Hindlimb muscle (tissue), 1 donor: Measurements from ENCODE around the gene HMX2. TPM values are rescaled to one million over a fixed set of nuclear protein-coding genes. Genes with fewer than 3 reads are reported as not detected.

Source experiments
- DNase-seq: peaks from one replicate; pipeline ENCODE4 v3.0.0-alpha.2; 2013
- polyA plus RNA-seq: library from polyadenylated mRNA; unstranded; fragments of 120-200 nt; gene quantifications from one replicate; pipeline ENCODE4 v1.2.1, GENCODE V29; 2013; ENCODE audit not compliant: insufficient read length

Gene HMX2, protein sequence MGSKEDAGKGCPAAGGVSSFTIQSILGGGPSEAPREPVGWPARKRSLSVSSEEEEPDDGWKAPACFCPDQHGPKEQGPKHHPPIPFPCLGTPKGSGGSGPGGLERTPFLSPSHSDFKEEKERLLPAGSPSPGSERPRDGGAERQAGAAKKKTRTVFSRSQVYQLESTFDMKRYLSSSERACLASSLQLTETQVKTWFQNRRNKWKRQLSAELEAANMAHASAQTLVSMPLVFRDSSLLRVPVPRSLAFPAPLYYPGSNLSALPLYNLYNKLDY
- not detected for polyA plus RNA-seq

DNA sequence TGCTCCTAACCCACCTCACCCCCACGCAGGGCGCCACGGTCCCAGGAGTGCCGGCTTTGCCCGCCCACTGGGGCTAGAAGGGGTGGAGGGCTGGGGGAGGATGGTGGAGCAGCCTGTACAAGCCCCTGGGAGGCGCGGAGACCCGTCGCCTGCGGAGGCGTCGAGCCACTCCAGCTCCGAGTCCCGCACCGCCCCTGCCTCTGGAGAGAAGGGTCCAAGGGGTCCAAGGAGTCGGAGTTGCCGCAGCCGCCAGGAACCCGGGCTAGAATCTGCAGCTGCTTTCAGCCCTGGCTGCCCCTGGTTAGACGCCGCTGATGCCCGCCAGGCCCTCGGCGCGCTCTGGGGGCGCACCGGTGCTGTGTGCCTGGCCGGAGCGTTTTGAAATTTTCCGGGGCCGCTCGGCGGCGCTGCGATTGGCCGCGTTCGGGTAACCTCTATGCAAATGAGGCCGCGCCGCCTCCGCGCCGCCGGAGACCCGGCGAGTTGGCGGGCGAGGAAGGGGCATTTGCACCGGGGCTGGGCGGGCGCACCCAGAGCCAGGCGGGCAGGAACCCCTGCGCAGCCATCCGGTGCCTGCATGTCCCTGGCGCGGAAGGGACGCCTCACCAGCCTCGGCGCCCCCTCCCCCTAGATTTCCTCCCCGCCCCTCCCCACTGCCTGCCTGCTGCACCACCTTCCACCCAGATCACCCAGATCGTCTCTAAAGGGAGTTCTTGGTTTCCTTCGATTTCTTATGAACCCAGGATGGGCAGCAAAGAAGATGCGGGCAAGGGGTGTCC lies at the start of gene HMX2:
TSS of gene HMX2 (plus strand) at position 502 of the 779 bp plus-strand sequence. CDS start at position 745, 243 bp downstream.
- no peak for DNase-seq

DNA sequence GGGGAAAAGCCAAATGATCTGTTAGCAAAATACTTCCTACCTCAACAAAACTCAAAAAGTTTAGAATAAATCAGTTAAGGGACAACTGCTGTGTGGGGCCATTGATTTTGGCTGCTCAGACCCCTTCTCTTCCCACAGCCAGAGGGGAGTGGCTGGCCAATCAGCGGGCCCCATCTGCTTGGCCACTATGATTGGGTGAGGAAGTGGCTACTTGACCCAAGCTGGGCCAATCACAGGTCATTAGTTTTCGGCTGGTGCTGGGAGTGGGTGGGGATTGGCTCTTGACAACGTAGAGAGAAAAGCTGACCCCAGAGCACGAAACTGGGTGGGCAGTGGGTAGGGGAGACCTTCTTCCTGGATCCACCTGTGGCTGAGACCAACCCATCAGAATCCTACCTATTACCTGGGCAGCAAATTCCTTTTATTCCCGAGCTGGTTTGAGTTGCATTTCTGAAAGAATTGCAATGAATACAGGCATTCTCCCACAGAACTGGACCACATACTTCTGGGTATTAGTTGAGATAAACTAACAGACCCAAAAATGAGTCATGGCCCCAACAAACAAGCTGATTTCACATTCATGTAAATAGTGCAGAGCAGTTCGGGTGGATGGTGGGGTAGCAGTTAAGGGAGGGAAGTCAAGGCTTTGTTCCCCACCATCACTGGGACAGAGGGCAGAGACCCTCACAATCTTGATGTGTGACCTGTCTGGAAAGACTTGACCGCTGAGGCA lies 47.7 kb upstream of the HMX2 start:
- DNase-seq, result no peak

DNA sequence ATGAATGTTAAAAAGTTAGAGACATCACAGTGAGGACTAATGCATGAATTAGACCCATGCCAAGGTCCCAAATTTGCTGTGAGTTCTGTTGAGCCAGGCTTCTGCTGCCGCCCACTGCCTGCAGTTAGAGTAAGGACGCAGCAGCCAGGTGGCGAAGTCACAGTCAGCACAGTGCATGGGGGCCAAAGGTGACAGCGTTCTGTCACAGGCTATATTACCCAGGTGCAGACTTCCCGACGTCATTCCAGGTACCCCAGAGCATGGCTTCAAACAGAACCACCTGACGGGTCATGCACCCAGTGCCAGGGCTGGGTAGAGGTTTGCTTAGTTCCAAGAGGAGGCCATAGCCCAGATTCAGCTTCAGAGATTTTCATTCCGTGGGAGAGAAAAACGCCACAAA lies 46.1 kb upstream of the HMX2 start:
- DNase-seq, result no peak

DNA sequence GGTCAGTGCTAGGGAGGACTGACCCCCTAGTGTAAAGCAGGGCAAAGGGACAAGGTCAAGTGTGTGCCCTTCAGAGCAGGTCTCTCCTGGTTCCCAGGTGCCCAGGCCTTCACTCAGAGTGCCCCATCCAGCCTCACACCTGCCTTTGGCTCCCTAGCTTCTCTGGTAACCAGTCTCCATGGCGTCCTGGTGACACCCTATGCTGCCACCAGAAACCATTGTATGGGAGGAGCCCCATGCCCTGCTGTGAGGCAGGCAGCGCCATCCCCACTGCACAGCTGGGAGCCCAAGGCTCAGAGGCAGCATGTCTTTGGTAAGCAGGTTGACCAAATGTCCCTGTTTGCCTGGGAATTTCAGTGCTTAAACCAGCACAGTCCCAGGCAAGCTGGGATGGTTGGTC lies 45.3 kb upstream of the HMX2 start:
- no peak for DNase-seq

DNA sequence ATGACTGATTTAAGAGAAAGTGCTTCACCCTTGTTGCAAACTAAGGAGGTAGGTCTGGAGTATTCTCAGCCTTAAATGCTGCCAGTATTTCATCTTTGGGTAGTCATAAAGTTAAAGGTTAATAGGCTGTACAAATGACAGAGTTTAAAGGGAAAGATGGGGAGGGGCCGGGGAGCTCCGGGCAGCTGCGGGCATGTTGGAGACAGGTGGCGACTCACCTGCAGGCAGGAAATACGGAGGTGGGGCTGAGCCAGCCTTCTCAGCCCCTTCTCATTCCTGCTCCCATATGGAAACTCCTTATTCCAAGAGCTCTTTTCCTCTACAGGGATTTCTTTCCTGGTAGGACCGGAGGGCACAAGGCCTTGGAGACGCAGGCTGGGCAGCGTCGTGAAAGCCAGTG lies 44.0 kb upstream of the HMX2 start:
- DNase-seq, result no peak

DNA sequence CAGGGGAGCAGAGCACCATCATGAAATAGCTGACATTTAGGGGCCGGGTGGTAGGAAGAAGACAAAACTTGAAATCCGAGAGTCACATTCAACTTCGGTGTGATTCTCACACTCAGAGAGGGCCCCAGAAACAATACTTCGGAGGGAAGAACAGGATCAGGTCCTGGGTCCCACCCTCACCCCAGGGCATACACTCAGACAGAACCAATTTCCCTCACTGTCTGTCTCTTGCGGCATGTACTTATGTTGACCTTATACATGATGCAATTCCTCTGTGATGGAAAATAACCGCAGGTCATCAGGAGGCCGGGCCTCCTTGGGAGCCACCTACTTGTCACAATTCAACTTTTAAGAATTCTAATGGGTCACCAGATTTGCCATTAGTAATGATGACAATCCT lies 38.5 kb upstream of the HMX2 start:
- DNase-seq, result no peak

DNA sequence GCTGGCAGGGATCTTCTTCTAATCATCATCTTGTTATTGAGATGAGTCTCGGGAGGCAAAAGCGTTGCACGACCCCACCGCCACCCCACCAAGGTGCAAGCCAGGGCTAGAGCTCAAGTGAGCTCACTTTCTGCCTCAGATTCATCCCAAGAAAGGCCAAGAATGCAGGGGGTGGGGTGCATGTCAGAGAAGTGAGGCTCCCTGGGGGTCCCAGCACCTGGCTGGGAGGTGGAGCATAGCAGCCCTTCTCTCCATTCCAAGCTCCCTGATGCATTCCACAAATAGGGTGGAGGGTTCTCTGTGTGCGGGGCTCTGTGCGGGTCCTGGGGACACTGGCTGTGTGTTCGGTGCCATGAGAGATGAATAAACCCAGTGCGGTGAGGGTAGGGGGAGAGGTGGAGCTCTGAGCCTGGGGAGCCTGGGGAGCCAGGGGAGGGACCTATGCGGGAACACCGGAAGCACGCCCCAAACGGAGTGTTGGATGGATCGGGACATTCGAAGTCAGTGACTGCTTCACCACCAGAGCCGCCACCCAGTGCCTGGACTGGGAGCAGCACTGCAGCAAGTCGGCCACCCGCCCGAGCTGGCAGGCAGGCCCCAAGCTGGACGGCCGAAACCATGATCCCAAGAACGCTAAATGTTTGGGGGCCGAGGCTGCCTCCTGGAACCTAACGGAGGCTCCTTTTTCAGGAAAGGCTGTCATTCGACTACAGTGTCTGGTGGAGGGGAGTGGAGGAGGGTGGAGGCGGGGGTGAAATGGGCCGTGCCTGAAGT lies 30.1 kb upstream of the HMX2 start:
- no peak for DNase-seq

DNA sequence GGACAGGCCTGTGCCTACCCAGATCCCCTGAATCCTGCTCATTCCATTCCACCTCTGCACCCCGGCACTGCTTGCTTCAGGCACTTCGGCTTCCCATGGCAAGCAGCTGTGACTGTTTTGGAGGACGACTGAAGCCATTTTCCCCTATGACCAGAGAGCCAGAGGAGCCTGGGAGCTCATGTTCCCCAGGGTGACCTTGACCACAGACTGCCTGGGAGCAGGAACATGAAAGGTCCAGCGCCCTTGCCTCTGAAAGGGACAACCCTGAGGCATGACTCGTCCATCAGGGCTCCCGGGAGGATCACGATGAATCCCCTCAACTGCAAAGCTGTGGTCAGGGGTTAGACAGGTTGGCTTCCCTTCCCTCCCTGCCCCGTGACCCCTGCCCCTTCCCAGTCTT lies 28.9 kb upstream of the HMX2 start:
- DNase-seq, result no peak

DNA sequence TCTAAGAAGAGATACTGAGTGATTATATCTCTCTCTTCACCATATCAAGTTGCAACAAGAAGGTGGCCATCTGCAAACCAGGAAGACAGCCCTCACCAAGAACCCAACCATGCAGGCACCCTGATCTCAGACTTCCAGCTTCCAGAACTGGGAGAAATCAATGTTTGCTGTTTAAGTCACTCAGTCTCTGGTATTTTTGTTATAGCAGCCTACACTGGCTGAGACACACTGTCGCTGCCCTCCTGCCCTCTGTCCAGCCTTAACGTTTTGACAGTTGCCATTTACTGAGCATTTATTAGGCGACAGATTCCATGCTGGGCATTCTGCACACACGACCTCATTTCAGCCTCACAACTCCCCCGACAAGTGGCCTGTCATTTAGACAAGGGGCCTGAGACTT lies 21.7 kb upstream of the HMX2 start:
- no peak for DNase-seq

DNA sequence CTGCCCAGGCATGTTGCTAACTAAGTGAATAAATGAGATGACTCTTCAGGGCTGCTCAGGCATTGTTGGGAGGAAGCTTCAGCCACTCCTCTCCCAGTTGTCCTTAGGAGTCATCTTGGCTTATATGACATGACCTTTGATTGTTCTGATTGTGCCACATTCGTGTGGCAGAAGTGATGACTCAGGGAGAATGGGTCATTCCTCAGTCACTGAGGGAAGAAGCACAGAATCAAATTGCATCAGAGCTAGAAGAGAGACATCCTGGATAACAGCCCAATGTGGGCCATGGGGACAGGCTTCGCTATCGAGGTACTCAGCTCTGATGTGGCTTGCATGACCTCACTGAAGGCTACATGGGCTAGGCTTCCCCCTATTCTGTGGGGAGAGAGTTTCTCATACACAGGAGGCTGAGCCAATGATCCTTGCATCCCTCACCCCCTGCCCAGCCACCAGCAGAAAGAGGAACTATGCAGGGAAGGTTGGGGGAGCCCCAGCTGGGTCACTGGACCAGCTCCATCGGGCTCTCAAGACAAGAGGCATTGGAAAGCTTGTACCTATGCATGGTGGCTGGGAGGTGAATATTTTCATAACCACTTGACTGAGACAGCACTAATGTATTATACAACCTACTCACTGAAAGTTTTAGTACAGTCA lies 18.2 kb upstream of the HMX2 start:
- DNase-seq, result no peak

DNA sequence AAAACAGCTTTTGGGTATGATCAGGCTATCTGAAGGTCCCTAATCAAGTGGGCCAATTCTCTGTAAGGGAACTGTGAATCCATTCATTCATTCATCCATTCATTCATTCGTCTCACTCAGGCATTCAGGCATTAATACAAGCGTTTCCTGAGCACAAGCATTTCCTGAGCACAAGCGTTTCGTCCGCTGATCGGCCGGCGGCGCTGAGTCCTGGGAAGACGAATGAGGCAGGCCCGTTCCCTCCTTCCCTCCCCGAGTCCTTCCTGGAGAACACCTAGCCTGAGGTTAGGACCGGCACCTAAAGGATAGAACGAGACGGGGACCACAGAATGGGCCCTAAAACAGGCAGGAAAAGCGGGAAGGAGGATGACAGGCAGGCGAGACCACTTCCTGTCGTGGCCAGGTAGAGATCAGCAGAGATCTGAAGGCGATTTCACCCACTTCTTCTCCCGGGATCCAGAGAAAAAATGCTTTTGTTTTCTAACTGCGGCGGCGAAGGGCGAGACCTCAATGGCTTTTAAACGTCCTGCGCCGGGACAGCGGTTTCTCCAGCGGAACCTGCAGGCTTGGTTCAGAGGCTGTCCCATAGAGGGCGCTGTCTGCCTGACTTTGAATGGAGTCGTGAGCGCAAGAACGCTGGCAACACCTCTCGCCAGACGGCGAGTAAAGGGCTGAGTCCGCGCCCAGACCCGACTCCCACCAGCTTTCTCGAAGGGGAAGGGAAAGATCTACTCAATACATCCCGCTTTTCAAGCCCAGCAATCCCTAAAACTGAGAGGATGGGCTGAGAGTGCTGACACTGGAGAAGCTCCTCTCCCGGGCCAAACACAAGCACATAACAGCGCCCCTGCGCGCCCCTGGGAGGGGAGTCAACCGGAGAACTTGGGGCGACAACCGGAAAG lies 15.1 kb upstream of the HMX2 start:
- DNase-seq, result peak; percentile 87

DNA sequence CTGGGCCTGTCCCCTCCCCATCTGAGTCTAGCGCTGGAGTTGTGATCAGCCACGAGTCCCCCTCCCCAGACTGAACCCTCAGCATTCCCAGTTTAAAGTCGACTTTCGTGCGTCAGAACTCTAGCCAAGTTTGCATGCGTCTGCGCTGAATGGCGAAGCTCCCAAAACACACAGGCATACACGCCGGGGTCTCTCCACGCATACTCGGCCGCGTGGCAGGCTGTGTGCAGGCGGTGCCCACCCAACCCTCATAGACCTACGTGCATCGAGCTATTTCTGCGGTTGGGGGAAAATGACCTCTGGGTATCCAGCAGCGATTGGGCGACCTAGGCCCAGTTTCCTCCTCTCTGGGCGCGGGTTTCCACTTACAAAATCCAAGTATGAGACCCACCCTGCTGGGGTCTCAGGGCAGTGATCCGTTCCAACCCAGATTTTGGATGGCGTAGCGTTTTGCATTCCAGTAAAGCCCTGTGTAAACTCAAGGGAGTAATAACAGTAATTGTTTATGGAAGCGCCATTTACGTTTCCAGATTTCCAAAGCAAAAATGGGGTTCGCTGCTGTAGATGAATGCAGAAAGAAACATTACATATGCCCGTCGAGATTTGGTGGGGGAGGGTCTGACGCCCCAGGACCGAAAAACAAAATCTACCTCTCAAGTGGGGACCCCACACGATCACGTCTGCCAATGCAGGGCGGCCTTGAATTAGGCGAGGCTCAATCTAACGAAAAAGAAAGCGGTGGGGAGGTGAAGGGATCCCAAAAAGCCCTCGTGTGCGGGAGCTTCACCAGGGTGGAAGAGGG lies 14.2 kb upstream of the HMX2 start:
- no peak for DNase-seq

DNA sequence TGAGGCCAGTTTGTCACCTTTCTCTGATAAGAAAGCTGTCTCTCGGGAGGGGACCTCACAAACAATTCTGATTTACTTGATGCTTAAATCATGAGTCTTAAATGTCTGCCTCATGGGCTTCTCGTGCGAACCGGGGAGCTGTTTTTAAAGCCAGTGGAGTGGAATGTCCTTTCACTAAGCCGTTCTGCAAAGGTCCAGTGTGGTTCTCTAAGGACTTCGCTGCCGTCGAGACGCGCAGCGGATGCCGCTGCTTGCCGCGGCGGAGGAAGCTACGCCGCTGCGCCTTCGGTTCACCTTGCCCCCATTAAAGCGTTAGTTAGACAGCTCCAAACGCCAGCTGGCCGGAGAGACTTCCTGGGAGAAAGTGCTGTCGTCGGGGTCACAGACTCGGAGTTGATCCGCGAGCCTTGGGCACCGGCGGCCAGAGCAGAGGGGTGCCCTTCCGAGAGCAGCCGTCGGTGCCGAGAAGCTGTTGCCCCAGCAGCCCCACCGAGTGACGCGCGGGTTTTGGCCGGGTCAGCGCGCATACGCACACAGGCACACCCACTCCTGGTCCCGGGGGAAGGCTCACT lies 13.5 kb upstream of the HMX2 start:
- DNase-seq, result no peak

DNA sequence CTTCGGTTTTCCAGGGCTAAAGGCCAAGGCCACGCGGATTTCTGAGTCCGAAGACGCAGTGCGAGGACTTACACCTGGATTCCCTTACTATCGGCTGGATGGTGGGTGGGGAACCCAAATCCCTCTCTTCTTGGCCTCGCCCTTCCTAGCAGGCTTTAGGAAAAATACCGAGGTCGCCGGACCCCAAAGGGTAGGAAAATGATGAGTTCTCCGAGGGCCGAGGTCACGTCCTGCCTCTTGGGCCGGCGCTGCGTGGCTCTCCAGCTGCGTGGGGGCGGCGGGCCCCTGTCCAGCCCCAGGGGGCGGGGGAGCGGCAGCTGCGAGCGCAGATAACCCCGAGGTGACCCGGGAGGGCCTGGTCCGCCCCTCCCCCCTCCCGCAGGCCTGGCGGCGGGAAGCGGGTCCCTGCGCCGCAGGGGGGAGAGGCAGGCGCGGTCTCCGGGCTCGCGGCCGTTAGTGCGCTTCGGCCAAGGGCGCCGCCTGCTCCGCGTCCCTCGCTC lies 13.0 kb upstream of the HMX2 start:
- no peak for DNase-seq

DNA sequence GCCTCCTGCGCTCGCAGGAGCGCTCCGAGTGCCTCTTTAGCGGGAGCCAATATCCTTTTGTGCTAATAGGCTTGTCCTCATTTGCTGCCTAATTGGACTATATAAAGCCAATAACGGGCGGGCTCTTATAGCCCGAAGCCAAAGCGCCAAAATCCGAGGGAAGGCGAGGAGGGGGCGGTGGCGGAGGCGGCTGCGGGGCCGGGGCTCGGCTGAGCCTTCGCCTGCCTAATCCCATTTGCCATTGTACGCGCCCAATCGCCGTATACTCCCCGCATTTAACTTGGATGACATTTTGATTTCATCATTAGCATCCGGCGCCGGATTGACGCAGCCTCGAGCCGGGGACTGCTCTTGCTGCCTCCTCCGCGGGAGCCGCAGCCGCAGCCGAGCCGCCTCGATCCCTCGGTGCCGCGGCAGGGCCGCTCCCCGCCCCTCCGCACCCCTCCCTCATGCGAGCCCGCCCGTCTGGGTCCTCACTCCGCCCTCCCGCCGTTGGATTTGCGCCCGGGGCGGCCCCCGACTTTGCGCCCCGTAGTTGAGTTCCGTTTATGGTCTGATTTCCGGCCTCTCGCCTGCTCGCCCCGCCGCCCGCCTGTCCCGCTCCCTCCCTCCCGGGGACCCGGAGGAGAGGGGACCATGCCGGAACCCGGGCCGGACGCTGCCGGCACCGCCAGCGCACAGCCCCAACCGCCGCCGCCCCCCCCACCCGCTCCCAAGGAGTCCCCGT lies 12.4 kb upstream of the HMX2 start, which contains the start of gene HMX3:
TSS of gene HMX3 (plus strand) at position 556 of the 727 bp plus-strand sequence. CDS start at position 637, 81 bp downstream.
- no peak for DNase-seq

DNA sequence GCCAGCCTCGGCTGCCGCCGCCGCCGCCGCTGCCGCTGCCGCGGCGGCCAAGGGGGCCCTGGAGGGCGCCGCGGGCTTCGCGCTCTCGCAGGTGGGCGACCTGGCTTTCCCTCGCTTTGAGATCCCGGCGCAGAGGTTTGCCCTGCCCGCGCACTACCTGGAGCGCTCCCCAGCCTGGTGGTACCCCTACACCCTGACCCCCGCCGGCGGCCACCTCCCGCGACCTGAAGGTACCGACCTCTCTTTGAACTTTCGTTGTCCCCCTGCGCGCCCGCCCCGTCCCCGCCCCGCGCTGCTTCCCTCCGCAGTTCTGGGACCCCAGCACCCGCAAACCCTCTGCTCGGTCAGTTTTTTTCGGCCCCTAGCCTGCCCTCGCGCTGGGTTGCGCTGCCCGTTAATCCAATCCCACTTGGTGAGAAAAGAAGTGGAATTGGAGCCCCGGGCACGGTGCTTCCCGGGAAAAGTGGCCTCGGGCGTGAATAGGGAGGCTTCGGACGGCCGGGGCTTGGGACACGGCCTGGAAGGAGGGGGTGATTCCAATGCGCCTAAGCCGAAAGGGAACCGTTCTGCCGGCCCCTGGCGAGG lies 11.6 kb upstream of the HMX2 start:
- no peak for DNase-seq

DNA sequence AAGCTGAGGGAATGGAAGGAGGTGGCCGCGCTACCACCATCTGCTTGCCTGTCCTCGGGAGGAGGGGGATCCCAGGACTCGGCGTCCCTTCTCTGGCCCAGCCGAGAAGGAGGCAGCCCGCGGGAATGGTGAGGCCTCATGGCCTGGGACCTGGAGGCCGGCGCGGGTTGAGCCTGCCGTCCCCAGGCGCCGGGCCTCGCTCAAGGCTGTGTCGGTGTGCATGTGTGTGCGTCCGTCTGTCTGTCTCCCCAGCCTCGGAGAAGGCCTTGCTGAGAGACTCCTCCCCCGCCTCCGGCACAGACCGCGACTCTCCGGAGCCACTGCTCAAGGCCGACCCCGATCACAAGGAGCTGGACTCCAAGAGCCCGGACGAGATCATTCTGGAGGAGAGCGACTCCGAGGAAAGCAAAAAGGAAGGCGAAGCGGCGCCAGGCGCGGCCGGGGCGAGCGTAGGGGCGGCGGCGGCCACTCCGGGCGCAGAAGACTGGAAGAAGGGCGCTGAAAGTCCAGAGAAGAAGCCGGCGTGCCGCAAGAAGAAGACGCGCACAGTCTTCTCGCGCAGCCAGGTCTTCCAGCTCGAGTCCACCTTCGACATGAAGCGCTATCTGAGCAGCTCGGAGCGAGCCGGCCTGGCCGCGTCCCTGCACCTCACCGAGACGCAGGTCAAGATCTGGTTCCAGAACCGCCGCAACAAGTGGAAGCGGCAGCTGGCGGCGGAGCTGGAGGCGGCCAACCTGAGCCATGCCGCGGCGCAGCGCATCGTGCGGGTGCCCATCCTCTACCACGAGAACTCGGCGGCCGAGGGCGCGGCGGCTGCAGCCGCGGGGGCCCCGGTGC lies 10.9 kb upstream of the HMX2 start:
- no peak for DNase-seq

DNA sequence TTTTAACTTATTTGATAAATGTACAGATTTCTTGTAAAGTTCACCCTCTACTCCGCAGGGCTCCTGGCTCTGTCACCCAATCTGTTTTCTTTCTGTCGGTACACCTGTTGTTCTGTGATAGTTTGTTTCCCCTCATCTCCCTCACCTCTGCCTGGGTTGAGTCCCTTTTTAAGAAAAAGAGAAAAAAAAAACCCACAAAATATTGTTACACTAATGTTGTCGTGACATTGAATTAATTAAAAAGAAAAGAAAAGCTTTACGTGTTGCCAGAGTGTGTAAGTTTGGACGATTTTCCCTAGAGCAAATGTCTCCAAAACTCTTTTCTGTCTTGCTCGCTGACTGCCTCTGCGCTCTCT lies 8.8 kb upstream of the HMX2 start:
- DNase-seq, result no peak
